HG02938 (cell line): ENCODE measurements around the gene ZMYM3.
A peak's percentile ranks its signal among the peaks of the same experiment; 100 is the strongest.
"Not testable (repeated sequence)": the region's sequence is repeated elsewhere in the genome, so short reads cannot be mapped to it uniquely, and the experiment has no call there.

Experiments used
- ATAC-seq: cut with Tn5 transposase; IDR thresholded peaks from one replicate; pipeline ENCODE4 v1.9.1; 2021; ENCODE audit warnings: mild to moderate bottlenecking, moderate library complexity; ENCODE audit not compliant: unreplicated experiment

The ZMYM3 gene

DNA sequence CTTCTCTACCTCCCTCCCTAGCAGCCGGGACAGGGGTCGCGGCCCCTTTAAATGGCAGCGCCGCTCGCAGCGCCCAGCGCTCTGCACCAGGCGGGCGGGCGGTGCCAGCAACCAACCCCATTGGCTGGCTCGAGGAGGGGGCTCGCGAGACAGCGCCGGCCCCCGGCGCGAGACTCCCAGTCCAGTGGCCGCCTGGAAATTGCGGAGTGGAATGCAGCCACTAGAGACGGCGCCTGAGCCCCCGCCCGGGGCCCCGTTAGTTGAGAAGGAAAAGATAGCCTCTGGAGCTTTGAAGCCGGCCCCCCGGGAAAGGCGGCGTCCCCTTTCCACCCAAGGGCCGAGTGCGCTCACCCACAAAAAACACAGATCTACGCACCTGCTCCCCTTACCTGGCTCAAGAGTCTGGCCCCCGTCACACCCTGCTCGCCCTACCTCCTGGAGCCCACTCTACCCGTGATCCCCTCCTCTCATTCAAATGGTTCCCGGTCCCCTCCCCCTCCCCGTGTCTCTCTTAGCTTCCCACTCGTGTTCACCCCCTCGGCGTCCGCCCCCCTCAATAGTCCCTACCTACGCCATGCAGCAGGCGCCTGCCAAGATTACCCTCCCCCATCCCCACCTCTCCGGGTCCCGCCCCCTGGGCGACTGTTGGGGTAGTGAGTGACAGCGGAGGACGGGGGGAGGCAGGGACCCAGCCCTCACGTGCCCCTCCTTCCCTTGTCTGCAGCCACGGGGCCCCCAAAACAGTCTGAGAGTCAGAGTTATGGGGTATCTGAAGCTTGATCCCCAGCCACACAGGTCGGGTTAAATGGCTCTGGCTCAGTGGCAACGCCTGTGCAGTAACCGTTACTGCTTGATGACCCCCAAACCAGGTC, at the start of gene ZMYM3:
ZMYM3 (minus strand) TSS at position 49 of the 872 bp plus-strand sequence. CDS start 885 bp downstream, outside the sequence.
- peak; percentile 71 for ATAC-seq

DNA sequence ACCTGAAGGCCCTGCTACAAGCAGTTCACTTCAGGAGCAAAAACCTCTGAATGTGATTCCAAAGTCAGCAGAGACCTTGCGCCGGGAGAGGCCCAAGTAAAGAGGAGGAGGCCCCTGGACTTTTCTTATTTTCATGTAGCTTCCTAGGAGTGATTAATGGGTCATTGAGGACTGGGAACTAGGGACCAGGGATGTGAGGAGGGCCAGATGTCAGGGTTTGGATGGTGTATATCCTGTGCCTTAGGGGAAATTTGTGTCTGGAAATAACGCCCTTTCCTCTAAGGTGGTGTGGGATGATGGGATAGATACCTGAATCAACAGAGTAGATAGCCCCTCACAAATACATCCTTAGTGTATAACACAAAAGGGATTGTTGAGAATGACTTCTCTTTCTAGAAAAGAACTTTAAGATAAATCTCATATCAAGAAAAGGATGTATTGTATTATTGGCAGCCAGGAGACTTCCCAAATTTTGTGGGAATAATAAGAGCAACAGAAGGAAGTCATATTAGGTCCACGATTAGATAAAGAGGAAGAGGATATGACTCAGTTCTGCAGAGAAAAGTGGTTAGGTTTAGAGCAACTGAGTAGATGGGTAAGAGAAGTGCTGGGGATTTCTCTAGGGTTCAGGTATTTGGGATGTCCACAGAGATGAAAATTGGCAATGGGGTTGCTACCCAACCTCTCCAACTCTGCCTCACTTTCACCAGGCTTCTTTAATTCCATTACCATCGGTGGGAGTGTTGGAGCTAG, 48.7 kb upstream of the ZMYM3 start:
- no peak for ATAC-seq

DNA sequence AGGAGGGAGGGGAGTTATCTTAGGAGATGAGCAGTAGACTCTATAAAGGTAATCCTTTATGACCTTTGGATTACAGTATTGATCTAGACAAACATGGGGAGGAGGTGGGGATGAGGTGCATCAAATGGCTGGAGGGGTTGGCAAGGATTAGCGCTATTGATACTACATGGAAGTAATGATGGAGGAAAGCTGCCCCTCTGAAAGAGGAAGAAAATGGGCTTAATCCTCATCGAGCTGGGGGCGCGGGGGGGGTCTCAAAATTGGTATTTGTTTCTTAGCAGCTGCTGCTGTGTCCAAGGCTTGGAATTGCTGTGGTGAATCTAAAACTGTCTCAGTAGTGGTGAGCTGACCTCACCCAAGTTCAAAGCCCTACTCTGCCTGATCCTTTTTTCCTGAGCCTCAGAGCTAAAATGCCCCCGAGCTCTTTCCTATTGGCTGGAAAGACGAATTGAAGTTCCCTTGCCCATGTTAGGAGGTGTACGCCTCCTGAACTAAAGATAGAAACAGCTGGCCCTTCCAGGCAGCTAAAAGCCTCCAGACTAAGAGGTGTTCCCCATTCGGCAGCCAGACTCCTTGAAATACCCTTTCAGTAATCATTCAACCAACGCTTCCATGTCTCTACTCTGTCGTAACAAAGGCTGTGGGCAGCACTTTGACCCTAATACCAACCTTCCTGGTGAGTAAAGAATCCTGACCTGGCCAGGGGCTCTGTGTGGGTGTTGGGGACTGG, 47.4 kb upstream of the ZMYM3 start, which contains the start of gene ITGB1BP2:
ITGB1BP2 (plus strand) TSS at position 556 of the 730 bp plus-strand sequence; CDS start at position 613, 57 bp downstream.
- ATAC-seq: no peak

DNA sequence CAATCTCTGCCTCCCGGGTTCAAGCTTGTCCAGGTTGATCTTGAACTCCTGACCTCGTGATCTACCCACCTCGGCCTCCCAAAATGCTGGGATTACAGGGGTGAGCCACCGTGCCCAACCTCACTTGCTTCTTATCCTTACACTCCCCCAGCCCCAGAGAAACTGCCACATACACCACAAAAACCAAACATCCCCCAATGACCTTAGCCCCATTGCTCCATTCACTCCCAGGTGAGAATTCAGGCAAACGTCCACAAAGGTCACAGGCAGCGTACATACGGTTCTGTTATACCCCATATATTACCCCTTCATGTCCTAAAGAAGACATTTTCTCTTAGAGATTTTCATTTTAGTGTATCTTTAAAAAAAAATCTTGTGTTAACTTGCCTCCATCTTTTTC, 46.6 kb upstream of the ZMYM3 start:
- not testable (repeated sequence) for ATAC-seq

DNA sequence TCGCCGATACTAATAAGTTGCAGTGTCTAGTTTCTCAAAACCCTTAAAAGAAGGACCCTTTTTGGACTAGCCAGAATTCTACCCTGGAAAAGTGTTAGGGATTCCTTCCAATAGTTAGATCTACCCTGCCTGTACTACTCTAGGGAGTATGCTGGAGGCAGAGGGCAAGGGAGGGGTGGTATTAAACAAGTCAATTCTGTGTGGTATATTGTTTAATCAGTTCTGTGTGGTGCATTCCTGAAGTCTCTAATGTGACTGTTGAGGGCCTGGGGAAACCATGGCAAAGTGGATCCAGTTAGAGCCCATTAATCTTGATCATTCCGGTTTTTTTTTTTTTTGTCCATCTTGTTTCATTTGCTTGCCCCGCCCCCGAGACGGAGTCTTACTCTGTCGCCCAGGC, 46.1 kb upstream of the ZMYM3 start:
- ATAC-seq: not testable (repeated sequence)

DNA sequence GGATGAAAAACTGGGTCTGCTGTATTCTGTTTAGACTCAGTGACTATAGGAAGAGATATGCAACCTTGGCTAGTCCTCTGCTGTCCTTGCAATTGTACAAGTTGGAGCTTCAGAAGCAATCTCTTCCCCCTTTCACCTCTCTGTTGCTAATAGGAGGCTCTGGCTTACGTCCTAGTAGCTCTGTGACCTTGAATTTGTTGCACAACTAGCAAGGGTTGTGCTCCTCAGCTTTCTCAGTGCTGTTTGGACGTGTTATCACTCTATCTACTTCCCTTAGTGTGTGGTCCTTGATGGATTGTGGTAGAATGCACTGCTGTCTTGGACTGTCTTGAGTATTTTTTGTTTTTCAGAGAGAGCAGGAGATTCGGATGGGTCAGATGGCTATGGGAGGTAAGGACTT, 44.2 kb upstream of the ZMYM3 start:
- no peak for ATAC-seq

DNA sequence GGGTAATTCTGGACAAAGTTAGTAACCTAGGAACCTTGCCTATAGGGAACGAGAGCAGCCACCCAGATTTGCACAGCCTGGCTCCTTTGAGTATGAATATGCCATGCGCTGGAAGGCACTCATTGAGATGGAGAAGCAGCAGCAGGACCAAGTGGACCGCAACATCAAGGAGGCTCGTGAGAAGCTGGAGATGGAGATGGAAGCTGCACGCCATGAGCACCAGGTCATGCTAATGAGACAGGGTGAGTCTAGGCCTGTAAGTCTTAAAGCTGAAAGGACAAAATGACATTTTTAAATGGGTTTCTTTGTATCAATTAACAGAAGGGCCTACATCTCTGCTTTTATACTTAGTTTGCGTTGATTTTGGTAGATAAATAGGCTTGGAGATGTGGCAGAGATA, 42.9 kb upstream of the ZMYM3 start:
- no peak for ATAC-seq

DNA sequence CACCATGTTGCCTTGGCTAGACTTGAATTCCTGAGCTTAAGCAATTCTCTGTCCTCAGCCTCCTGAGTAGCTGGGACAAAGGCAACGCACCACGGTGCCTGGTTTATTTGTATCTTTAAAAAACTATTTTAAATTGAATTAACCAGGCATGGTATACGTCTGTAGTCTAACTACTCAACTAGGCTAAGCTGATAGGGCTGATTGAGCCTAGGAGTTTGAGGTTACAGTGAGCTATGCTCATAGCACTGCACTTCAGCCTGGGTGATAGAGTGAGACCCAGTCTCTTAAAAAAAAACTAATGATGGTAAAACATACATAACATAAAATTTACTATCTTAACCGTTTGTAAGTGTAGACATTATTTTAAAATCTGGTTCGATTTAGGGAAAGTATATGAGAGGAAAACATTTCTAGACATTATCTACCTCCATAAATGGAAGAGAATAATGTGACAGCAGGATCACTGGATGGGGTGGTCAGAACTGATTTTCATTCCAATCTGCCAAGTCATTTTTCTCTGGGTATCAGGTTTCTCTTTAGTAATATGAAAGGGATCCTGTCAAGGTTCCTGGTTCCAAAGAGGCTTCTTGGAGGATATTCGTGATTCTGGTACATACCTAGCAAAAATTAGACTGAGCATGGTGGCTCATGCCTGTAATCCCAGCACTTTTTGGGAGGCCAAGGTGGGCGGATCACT, 38.9 kb upstream of the ZMYM3 start:
- no peak for ATAC-seq

DNA sequence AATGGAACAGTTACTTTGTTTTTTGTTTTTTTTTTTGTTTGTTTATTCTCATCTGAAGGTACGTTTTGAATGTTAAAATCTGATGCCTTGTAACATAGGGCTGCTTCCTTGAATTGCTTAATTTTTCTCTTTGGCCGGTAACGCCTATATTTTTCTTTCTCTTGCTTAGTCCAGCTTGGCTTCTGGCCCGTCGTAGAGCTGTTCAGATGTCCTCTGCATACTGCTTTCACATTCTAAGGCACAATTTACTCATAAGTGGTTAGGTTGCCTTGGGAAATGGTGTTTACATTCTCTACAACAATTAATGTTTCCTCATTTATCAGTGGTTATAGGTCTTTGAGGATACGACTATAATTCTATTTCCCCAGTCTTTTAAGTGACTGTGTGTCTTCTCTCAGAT, 37.4 kb upstream of the ZMYM3 start:
- no peak for ATAC-seq

DNA sequence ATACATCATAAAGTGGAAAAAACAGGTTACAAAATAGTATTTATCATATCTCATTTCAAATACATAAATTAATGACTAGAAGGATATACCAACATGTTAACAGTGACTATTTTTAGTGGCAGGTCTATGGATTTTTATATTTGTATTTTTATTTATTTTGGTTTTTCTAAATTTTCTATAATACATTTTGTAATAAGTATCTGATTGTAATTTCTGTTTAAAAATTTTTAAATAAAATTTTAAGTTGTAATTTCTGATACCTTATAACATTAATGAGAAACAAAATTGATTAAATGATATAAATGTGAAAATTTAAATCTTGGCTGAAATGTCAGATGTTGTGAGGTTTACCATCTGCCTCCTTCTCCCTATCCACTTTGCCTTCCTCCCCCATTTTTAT, 32.0 kb upstream of the ZMYM3 start:
- no peak for ATAC-seq

DNA sequence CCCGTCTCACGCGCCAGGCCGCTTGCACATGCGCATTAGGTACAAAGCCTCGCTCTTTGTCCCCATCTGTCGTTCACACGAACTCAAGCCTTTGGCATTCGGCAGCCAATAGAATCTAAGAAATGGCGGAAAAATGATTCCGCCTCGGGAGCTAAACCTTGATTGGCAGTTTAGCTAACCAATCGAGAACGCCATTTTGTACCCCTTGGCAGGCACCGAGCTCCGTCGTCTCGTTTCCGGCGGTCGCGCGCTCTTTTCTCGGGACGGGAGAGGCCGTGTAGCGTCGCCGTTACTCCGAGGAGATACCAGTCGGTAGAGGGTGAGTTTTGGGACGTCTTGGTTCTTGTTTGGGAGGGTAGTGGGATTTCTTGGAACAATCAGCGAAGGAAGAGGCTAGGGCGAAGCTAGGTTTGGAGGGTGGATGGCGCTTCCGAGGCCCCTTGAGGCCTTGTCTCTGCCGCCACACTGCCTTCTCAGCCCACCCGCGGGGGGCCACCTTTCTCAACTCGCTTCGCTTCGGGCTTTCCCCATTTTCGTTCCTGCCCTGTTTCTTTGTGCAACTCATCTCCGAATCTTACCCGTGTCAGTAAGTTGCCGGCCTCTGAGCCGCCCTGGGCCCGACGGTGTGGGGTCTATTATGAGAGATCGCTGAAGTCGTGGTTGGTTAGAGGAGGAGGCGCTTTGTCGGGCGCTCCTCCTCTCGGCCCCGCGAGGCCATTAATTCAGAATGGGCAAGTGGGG, 29.6 kb upstream of the ZMYM3 start, which contains the start of gene NONO:
NONO (plus strand) TSS at position 233 of the 741 bp plus-strand sequence. CDS start 7,003 bp downstream, outside the sequence.
- ATAC-seq: peak; percentile 67

DNA sequence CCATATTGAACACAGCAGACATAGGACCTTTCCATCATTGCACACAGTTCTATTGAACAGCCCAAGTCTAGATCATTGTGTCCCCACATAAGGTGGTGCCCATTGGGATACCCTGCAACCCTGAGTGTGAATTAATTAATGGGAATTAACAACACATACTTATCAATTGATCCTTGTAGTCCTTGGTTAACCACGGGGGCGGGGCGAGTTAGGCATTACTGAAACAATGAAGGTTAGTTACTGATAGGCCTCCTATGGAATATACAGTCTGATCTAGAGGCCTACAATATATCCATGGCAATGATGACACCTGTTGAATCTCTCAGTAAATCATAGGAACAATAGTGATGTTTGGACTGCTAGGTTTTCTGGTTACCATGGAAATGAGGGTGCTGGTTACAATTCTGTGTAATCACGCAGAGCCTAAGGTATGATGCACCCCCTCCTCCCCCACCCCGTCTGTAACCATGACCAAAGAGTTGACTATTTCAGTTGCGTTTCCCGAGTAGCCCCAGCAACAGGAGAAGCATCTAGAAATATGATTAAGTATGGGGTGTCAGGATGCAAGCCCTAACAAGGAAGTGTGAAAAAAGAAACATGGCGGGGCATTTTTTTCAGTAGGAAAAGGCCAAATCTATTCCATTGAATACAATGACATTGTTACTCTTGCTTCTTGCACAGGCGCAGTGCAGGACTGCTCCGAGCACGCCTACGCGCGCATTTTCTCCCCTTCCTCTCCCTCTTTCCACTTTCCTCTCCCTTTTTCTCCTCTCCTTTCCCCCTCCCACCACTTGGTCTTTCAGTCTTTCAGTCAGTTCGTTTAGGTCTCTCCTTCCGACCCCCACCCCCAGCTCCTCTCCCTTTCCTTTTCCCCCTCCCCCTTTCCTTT, 28.8 kb upstream of the ZMYM3 start:
- ATAC-seq: peak; percentile 34

DNA sequence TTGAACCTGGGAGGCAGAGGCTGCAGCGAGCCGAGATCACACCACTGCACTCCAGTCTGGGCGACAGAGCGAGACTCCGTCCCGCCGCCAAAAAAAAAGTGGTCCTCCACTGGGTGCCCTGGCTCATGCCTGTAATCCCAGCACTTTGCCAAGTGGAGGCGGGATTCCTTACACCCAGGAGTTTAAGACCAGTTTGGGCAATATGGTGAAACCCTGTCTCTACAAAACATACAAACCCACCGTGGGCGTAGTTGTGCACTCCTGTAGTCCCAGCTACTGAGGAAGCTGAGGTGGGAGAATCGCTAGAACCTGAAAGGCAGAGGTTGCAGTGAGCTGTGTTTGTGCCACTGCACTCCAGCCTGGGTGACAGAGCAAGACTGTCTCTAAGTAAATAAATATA, 27.4 kb upstream of the ZMYM3 start:
- not testable (repeated sequence) for ATAC-seq

DNA sequence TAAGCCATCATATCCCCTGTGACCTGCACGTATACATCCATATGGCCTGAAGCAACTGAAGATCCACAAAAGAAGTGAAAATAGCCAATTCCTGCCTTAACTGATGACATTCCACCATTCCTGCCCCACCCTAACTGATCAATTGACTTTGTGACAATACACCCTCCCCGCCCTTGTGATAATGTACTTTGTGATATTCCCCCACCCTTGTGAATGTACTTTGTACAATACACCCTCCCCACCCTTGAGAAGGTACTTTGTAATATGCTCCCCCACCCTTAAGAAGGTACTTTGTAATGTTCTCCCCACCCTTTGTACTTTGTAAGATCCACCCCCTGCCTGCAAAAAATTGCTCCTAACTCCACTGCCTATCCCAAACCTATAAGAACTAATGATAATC, 18.4 kb upstream of the ZMYM3 start:
- not testable (repeated sequence) for ATAC-seq

DNA sequence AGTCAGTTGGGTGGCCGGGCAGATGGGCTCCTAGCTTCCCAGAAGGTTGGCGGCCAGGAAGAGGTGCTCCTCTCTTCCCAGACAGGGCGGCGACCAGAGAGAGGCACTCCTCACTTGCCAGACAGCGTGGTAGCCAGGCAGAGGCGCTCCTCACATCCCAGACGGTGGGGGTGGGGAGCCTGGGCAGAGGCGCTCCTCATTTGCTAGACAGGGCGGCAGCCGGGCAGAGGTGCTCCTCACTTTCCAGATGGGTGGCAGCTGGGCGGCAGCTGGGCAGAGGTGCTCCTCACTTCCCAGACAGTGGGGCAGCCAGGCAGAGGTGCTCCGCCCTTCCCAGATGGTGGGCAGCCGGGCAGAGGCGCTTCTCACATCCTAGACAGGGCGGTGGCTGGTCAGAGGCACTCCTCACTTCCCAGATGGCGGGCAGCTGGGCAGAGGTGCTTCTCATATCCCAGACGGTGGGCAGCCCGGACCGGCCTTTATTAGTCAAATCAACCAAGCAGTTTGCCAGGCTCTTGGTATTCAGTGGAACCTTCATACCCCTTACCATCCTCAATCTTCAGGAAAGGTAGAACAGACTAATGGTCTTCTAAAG, 16.0 kb upstream of the ZMYM3 start:
- no peak for ATAC-seq

DNA sequence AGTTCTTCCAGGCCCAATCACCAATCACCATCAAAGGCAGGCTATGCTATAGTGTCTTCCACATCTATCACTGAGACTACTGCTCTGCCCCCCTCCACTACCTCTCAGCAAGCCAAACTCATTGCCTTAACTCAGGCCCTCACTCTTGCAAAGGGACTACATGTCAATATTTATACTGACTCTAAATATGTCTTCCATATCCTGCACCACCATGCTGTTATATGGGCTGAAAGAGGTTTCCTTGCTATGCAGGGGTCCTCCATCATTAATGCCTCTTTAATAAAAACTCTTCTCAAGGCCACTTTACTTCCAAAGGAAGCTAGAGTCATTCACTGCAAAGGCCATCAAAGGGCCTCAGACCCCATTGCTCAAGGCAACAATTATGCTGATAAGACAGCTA, 14.7 kb upstream of the ZMYM3 start:
- not testable (repeated sequence) for ATAC-seq

DNA sequence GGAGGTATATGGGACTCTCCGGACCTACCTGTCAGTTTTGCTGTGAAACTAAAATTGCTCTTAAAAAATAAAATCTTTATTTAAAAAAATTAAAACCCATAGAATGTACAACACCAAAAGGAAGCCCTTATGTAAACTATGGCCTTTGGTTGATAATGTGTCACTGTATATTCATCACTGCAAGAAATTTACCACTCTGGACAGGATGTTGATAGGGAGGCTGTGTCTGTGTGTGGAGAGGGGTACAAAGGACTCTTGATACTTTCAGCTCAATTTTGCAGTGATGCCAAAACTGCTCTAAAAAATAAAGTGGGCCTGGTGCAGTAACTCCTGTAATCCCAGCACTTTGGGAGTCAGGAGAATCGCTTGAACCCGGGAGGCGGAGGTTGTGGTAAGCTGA, 2.9 kb upstream of the ZMYM3 start:
- no peak for ATAC-seq

DNA sequence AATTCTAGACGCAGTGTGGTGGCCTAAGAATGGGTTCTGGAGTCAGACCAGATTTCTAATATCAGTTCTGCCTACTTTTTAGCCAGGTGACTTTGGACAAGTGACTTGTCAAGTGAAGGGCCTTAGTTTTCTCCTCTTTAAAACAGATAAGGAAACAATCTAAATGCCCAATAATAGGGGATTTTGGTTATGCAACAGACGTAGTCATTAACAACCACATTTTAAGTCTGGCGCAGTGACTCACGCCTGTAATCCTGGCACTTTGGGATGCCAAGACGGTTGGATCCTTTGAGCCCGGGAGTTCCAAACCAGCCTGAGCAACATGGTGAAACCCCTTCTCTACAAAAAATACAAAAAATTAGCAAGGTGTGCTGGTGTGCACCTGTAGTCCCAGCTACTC, 2.1 kb upstream of the ZMYM3 start:
- no peak for ATAC-seq
